ENCODE measurements around the gene TMEM156.

DNA sequence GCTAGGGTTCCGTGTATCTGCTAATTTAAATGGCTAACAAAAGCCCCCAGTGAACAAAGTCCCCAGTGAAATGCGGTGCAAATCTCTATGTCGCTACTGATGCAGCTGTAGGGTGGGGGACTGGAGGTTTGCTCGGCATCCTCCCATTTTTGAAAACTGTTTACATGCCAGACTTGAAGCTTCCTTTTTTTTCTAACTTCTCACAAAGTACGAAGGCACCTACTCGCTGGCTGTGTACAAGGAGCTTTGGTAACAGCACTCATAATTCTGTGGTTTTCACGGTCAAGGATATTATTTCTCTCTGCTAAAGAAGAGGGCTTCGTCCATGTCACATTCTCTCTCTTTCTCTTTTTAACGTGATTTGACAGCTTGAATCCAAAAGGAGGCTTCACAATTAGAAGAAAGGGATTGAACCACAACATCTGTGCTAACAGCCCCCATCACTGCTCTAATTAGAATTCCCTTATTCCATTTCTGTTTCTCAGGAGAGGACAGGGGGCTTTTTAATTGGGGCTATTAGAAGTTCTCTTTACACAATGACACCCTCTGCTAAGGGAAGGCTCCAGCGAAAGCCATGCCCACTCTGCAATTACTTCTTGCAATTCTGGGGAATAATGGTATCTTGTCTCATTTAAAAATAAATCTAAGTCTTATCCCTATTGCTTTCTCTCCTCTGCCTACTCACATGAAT, 46.7 kb downstream of the TMEM156 start:
- no peak for TF ChIP-seq CTCF (IDR thresholded peaks at IDR 0.05)
- TF ChIP-seq POLR2A (IDR thresholded peaks at IDR 0.05): no peak
- TF ChIP-seq EP300 (IDR thresholded peaks at IDR 0.05): no peak
- TF ChIP-seq POLR2AphosphoS5 (IDR thresholded peaks at IDR 0.05): no peak
